T1000 (cell line): ENCODE measurements around the gene CMTR2.
"Not testable (repeated sequence)": the region's sequence is repeated elsewhere in the genome, so short reads cannot be mapped to it uniquely, and the experiment has no call there.

Experiments used
- DNase-seq: peaks from one replicate; lab custom pipeline; 2025; ENCODE audit warnings: mixed read lengths; lab: John Stamatoyannopoulos, UW

CMTR2 gene, protein sequence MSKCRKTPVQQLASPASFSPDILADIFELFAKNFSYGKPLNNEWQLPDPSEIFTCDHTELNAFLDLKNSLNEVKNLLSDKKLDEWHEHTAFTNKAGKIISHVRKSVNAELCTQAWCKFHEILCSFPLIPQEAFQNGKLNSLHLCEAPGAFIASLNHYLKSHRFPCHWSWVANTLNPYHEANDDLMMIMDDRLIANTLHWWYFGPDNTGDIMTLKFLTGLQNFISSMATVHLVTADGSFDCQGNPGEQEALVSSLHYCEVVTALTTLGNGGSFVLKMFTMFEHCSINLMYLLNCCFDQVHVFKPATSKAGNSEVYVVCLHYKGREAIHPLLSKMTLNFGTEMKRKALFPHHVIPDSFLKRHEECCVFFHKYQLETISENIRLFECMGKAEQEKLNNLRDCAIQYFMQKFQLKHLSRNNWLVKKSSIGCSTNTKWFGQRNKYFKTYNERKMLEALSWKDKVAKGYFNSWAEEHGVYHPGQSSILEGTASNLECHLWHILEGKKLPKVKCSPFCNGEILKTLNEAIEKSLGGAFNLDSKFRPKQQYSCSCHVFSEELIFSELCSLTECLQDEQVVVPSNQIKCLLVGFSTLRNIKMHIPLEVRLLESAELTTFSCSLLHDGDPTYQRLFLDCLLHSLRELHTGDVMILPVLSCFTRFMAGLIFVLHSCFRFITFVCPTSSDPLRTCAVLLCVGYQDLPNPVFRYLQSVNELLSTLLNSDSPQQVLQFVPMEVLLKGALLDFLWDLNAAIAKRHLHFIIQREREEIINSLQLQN

GRCh38 chr16:71288890-71289731 is at the start of gene CMTR2:
TSS of gene CMTR2 (minus strand) at chr16:71289402. CDS start at chr16:71285920, 3,482 bp downstream.
- peak; percentile 86 for DNase-seq

GRCh38 chr16:71338632-71339031 is 49.4 kb upstream of the CMTR2 start:
- no peak for DNase-seq

GRCh38 chr16:71338193-71338592 is 49.0 kb upstream of the CMTR2 start:
- DNase-seq: no peak

DNA sequence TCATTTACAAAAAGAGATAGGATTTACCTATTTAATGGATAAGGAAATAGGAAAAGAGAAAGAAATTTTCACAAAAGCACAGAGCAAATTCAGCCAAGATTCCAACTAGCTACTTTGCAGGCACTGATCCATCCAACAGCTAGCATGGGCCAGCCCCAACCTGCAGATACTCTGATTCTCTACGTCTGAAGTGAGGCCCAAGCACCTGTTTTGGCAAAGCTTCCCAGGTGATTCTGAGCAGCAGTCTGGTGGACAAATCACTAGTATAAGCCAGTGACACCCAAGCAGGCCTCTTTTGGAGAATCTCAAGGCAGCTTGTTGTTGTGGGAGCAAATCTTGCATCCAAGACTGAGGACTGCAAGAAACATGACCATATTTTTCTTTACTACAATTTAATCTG is 48.4 kb upstream of the CMTR2 start:
- no peak for DNase-seq

- DNase-seq: no peak
Measured at GRCh38 chr16:71328151-71328550, 38.9 kb upstream of the CMTR2 start.

GRCh38 chr16:71327720-71328119 is 38.5 kb upstream of the CMTR2 start:
- DNase-seq: no peak

DNA sequence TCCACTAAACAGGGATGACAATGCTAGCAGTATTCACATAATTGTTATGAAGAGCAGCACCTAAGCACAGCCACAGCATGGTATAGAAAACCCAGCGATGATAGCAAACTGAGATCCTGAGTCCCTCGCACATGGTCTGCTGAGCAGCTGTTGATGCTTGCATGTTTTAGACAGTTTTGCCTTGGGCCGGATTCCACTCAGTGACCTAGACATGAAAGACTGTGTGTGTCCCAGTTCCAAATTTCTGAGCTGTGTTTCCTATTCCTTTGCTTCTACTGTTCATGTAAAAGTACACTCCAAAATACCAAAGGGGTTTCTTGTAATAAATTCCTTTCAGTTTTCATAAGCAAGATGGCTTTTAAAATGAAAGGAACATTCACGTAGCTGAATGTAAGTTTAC is 30.8 kb upstream of the CMTR2 start:
- no peak for DNase-seq

DNA sequence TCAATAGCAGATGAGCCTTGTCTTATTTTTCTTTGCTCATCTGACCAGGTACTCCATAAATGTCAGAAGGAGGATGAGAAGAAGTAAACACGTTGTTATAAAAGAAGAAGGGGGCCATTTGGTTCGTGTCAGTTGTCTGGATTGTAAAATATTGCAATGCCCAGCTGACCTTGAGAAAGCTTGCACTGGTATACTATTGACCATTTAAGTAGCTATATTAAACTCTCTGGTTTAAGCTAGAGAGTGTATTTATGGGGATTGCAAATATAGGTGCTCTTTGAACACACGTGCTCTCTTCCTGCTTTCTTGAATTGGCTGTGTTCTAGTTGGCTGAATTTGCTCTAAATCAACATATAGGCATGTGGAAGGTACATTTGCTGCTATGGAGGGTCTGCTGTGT is 26.1 kb upstream of the CMTR2 start:
- no peak for DNase-seq

- DNase-seq: not testable (repeated sequence)
Measured at GRCh38 chr16:71313591-71313990, 24.4 kb upstream of the CMTR2 start.

DNA sequence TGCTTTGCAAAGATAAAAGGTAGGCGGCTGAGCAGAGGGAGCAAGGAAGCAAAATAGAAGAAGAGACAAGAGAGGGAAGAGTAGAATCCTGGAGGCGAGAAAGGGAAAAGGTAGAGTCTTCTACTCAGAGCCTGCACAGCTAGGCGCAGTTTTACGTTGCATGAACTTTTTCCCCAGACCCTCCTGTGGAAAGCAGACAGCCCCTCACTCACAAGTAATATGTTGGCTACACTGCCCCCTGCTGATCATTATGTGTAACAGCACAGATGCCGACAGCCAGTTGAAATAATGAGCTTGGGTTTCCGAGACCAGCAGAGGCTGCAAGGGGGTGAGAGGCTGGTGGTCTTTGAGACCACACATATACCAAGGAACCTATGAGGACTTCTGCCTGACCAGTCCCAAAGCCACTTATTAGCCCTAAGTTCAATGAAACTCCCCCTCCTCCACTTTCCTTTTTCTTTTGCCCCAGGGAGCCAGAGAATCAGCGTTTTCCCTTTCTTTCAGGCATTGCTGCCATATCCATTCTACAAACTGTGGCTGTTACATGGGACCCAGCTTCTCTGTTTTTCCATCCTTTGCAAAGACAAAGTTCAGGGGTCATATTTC is 22.5 kb upstream of the CMTR2 start:
- no peak for DNase-seq

- no peak for DNase-seq
Measured at GRCh38 chr16:71303938-71304337, 14.7 kb upstream of the CMTR2 start.

GRCh38 chr16:71297341-71297634 is 8.1 kb upstream of the CMTR2 start:
- DNase-seq: no peak

DNA sequence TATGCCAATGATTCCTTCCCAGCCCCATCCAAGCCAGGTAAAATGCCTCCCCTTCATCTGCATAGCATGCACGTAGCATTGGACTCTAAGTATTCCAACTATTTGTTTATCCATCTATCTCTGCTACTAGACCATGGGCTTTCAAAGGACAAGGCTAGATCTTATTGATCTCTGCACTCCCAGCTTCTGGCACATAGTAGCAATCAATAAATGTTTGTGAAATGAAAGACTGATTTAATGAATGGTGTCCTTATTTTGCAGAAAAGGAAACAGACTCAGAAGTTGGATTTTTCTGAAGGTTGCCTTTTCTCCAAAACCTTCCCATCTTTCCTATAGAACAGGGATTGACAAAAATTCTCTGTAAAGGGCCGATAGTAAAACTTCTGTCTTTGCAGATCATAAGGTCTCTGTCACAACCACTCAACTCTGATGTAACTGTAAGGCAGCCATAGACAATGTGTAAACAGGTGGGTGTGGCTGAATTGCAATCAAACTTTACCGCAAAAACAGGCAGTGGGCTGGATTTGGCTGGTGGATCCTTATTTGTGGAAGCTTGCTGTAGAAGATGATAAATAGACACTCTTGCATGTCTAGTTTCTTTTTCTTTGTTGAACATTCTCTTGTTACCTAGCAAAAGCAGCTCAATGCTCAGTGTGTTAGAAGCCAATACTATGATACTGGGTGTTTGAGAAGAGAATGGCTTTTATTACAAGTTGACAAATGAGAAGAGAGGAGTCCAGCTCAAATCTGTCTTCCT is 7.6 kb upstream of the CMTR2 start:
- DNase-seq: no peak

- DNase-seq: no peak
Measured at GRCh38 chr16:71295950-71296349, 6.7 kb upstream of the CMTR2 start.

DNA sequence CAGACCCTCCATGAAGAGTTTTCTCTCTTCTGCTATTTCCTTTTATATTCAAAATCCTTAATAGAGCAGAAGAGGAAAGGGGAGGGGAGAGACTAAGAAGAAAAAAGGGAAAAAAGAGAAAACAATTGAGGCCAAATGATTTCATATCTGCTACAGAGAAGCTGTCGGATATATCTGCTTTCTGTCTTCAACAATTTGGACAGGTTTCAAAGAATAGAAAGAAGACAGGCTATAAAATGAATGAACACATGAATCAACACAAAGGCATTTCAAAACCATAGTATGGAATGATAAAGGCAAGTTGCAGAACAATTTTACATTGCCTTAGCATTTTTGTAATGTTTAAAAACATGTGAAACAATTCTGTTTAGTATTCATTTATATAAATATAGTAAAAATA is 4.7 kb upstream of the CMTR2 start:
- DNase-seq: no peak

- DNase-seq: not testable (repeated sequence)
Measured at GRCh38 chr16:71292095-71292494, 2.9 kb upstream of the CMTR2 start.

GRCh38 chr16:71289732-71290062 is 495 bp upstream of the CMTR2 start:
- no peak for DNase-seq

GRCh38 chr16:71288570-71288889 is 672 bp downstream of the CMTR2 start:
- no peak for DNase-seq

GRCh38 chr16:71287911-71288310 is 1.3 kb downstream of the CMTR2 start:
- DNase-seq: no peak

DNA sequence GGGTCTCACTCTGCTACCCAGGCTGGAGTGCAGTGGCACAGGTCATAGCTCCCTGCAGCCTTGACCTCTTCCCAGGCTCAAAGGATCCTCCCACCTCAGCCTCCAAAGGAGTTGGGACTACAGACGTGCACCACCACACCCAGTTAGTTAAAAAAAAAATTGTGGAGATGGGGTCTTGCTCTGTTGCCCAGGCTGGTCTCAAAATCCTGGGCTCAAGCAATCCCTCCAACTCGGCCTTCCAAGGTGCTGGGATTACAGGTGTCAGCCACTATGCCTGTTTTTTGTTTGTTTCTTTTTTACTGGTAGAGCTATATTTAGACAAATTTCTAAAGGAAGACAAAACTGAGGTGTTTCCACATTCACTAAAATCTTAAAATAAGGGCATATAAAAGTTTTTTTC is 1.7 kb downstream of the CMTR2 start:
- DNase-seq: no peak

DNA sequence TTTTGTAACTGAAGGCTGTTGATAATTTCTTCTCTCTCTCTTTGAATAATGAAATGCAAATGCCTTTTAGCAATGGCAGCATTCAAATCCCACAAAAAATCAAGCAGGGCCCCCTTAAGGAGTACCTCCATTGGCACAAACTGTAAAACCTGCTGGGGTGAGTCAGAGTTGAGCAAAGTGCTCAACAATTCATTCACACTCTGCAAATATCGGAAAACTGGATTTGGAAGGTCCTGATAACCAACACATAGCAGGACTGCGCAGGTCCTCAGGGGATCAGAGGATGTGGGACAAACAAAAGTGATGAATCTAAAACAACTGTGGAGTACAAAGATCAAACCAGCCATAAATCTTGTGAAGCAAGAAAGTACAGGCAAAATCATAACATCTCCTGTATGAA is 5.6 kb downstream of the CMTR2 start:
- no peak for DNase-seq

DNA sequence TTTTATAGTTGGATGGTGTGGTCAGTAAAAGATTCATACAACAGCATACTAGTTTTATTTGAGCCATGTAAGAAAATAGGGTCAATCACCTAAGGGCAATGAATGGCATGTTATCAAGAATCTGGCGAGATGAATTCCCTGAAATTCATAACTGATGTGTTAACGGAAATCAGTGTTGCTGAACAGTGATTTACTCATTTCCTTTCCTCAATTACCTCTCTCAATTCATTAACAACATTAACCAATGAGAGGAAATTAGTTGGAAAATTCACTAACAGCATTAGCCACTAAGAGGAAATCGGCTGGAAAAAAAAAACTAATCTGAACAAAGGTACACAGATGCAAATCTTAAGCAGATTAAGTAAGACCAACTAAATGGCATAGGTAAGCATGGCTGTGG is 6.3 kb downstream of the CMTR2 start:
- DNase-seq: no peak
